Colonic mucosa (tissue), 4 donors: ENCODE measurements around the gene MPPE1. TPM values are rescaled to one million over a fixed set of nuclear protein-coding genes. Genes with fewer than 3 reads are reported as not detected.

Source experiments
- DNase-seq: peaks from one replicate; pipeline ENCODE4 v3.0.0-alpha.2; 2020
- H3K27ac ChIP-seq: fragments of 200-600 bp; one replicate; pipeline ENCODE4 v1.8.0; 2021
- H3K27me3 ChIP-seq: fragments of 200-600 bp; one replicate; pipeline ENCODE4 v1.8.0; 2021
- H3K36me3 ChIP-seq: fragments of 200-600 bp; one replicate; pipeline ENCODE4 v1.8.0; 2021
- H3K4me1 ChIP-seq: fragments of 200-600 bp; one replicate; pipeline ENCODE4 v1.8.0; 2021; ENCODE audit warnings: mild to moderate bottlenecking
- H3K4me3 ChIP-seq: fragments of 200-600 bp; one replicate; pipeline ENCODE4 v1.8.0; 2021
- H3K9ac ChIP-seq, 2 donors: one replicate each; pipeline ENCODE4 v1.7.0; 2013; ENCODE audit warnings: control low read depth in 2 of 2, low read depth in 2 of 2, low read length in 2 of 2
- H3K9me3 ChIP-seq: fragments of 200-600 bp; one replicate; pipeline ENCODE4 v1.8.0; 2021
- intact Hi-C: fragments of 100-400 bp; cut with DNase I; formaldehyde crosslinking; loops from one replicate; pipeline ENCODE4 v1.14.1; 2022
- total RNA-seq, 2 donors: library from RNA; stranded (reverse); fragmentation: NEBNext Ultra II Directional in 1 of 2; extraction: Animal tissue kit (Norgen Biotek cat#: 25700) in 1 of 2; gene quantifications; one replicate each; pipeline ENCODE4 v1.2.1, GENCODE V29; 2021
- TF ChIP-seq, protein P1 (sequence below): fragments of 200-600 bp; IDR thresholded peaks from one replicate; pipeline ENCODE4 v1.8.0; 2022; ENCODE audit warnings: antibody characterized with exemption, mild to moderate bottlenecking
- donor health status: healthy.
- donor health status: DM: no; HTN: no; CAD: no.
- donor health status: DM: no; HTN: no; CAD: no.

Gene MPPE1
- total RNA-seq, 2 donors from 2014 or later = 36.8 to 47.9 TPM

DNA sequence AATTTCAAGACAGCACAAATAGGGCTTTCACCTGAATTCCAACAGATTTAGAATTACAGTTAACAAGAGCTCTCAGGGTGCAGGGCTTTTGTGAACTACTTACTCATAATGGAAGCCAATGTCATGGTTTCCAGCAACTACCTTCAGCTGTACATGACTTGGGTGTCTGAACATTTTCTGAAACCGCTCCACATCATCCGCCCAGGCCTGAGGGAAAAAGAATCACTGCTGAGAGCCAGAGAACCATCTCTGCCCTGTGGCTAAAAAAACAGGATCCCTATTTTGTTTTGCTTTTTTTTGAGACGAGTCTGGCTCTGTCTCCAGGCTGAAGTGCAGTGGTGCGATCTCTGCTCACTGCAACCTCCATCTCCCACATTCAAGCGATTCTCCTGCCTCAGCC, 18.8 kb downstream of the MPPE1 start:
- Histone ChIP-seq H3K4me1 (no peaks in the 10 kb centered on the region), H3K27me3 (no peaks in the 10 kb centered on the region), H3K9ac (no peak overlapping the region), H3K27ac (no peak overlapping the region), H3K9me3 (no peaks in the 10 kb centered on the region), H3K4me3 (no peak overlapping the region), H3K36me3 (peaks cover 3% of the 10 kb centered on the region)
- intact Hi-C loops = no loop called here
- TF ChIP-seq, protein P1, sequence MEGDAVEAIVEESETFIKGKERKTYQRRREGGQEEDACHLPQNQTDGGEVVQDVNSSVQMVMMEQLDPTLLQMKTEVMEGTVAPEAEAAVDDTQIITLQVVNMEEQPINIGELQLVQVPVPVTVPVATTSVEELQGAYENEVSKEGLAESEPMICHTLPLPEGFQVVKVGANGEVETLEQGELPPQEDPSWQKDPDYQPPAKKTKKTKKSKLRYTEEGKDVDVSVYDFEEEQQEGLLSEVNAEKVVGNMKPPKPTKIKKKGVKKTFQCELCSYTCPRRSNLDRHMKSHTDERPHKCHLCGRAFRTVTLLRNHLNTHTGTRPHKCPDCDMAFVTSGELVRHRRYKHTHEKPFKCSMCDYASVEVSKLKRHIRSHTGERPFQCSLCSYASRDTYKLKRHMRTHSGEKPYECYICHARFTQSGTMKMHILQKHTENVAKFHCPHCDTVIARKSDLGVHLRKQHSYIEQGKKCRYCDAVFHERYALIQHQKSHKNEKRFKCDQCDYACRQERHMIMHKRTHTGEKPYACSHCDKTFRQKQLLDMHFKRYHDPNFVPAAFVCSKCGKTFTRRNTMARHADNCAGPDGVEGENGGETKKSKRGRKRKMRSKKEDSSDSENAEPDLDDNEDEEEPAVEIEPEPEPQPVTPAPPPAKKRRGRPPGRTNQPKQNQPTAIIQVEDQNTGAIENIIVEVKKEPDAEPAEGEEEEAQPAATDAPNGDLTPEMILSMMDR = no peak
- DNase-seq = no peak

DNA sequence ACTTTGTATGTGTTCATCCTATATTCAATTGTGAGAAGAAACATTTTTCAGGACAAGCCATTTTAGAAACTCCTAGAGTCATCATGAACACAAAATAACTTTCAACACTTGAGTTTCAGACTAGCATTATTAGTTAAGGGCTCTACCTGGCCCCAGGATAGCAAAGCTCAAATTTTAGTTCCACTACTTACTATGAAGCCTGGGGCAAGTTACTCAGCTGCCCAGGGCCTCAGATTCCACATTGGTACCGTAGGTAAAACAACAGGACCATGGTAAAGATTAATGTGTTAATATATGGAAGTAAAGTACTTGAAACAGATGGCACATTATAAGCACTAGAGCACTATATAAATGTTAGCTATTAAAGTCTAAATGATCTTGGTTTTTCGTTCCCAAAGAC, 19.4 kb downstream of the MPPE1 start:
- H3K9me3 ChIP-seq = no peaks in the 10 kb centered on the region
- intact Hi-C loops = no loop called here
- no peaks in the 10 kb centered on the region for H3K4me1 ChIP-seq
- no peak overlapping the region for H3K4me3 ChIP-seq
- no peak overlapping the region for H3K27ac ChIP-seq
- TF ChIP-seq, protein P1 = no peak
- DNase-seq = no peak
- H3K36me3 ChIP-seq = peaks cover 3% of the 10 kb centered on the region
- H3K9ac ChIP-seq = no peak overlapping the region
- no peaks in the 10 kb centered on the region for H3K27me3 ChIP-seq

DNA sequence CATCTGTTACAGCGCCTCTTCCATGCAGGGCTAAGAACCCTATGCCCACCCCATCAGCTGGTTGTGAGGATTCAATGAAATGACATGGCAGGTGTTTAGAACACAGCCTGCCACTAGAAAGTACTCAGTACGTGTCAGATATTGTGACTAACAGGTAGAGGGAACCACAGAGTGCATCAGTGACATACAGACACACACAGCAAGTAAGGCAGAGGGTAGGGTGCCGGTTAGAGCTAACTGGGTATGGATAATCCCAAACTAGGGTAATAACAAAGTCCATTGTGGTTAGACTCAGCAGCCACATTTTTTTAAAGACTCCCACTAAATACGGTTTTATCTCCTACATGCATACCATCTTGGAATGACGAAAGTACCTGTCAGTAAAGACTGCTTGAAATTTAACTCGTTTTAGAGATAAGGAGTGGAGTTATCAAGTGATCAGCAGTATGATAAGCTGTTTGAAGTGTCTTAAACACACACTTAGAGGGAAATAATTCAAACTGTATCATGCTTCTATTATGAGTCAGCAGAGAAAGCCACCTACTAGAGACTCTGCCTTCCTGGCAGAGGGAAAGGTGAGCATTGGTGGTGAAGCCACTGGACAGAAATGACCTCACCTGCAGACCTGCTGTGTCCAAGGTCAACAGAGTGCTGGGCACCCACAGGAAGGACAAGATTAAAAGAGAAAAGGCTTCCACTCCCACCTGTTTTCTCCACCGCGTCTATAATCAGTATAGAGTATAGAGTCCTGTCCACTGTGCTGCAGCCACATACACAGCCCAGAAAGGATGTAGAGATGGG, 20.6 kb downstream of the MPPE1 start:
- Histone ChIP-seq H3K27me3 (no peaks in the 10 kb centered on the region), H3K4me1 (no peaks in the 10 kb centered on the region), H3K9me3 (no peaks in the 10 kb centered on the region), H3K27ac (peak overlapping the region; percentile 35), H3K4me3 (no peak overlapping the region), H3K9ac (peak overlapping the region in 1 of 2 donors; percentile 22), H3K36me3 (peaks cover 3% of the 10 kb centered on the region)
- TF ChIP-seq, protein P1 = no peak
- peak; percentile 39 for DNase-seq
- intact Hi-C loops = no loop called here

DNA sequence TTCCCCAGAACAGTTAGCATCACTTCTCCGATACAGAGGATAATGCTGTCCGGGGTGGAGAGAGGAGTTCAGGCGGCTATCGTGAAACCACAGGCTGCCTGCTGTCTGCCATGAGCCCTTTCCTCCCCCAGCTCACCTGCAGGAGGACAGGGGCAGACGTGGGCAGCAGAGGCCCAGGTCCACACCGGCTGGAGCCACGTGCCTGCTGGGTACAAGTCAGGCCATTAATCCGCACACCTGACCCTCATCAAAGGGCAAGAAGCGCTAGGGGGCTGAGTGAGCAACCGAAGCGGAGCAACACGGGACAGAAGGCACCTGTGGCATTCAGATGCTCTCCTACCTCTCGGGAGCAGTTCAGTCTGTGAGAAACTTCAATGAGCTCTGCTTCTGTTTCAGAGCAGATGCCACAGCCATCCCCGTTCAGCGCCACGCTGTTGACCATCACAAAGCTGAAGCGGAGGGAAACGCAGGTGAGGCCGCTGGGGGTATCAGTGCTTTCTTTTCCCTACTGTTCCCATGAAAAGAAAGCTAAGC, 21.5 kb downstream of the MPPE1 start:
- H3K4me1 ChIP-seq = no peaks in the 10 kb centered on the region
- H3K9me3 ChIP-seq = no peaks in the 10 kb centered on the region
- TF ChIP-seq, protein P1 = no peak
- H3K27ac ChIP-seq = no peak overlapping the region
- no peak for DNase-seq
- H3K9ac ChIP-seq = peak overlapping the region in 1 of 2 donors; percentile 22
- peaks cover 3% of the 10 kb centered on the region for H3K36me3 ChIP-seq
- H3K4me3 ChIP-seq = no peak overlapping the region
- intact Hi-C loops = no loop called here
- no peaks in the 10 kb centered on the region for H3K27me3 ChIP-seq

DNA sequence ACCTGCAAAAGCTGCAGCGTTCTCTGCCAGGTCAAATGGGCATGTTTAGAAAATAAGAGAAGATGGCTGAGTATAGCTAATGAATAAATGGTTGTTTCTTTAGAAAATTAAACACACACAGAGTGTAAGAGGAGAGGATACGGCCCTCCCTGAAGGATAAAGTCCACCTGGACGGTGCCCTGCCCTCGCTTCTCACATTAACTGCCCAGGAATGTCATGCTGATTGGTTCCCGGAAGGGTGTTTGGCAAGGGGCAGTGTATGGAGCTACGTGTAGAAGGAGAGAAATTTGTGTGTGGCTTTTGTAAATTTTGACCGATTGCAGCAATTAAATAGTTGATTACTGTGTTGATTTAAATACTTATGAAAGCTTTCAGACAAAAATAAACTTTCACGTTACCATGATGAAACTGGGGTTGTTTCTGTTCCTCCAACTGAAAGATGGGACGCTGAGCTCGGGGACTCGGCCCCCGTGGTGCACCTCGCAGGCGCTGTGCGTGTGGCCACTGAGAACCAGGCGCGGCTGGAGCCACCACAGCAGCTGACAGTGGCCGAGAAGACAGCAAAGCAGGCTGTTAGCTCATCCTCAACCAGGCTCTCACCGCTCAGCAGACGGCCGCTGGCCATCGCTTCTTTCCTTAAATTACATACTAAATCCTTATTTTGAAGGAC, 22.7 kb downstream of the MPPE1 start:
- TF ChIP-seq, protein P1 = no peak
- Histone ChIP-seq H3K4me1 (no peaks in the 10 kb centered on the region), H3K27me3 (no peaks in the 10 kb centered on the region), H3K27ac (no peak overlapping the region), H3K9me3 (no peaks in the 10 kb centered on the region), H3K4me3 (no peak overlapping the region), H3K9ac (peak overlapping the region in 1 of 2 donors; percentile 32), H3K36me3 (peaks cover 3% of the 10 kb centered on the region)
- peak; percentile 80 for DNase-seq
- intact Hi-C loops = no loop called here
